Left forelimb (tissue), 1 donor: ENCODE measurements around the gene SQSTM1.

ENCODE experiments used
- DNase-seq: peaks from one replicate; pipeline ENCODE4 v3.0.0-alpha.2; 2018; ENCODE audit warnings: low spot score

The SQSTM1 gene

DNA sequence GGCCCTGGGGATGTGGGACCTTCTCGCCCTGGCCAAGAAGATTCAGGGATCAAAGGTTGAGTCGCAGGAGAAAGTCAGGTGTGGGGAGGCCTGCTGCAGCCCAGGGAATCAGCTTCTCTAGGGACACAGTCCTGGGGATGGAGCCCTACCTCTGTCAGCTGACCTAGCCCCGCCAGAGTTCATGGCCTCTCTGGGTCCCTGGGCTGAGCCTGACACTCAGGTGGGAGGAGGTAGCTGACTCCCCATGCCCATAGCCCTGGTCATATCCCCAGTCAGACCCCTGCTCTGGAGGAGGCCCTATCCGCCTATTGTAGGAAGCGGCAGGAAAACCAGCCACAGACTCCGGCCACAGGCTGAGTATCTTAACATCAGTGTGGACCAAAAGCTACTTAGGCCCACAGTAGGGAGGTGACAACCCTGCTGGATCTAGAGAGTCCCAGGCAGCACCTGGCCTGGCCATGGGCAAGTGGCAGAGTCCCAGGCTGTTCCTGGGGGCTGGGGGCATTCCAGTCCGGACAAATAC is 52.9 kb downstream of the SQSTM1 start:
- peak; percentile 55 for DNase-seq

DNA sequence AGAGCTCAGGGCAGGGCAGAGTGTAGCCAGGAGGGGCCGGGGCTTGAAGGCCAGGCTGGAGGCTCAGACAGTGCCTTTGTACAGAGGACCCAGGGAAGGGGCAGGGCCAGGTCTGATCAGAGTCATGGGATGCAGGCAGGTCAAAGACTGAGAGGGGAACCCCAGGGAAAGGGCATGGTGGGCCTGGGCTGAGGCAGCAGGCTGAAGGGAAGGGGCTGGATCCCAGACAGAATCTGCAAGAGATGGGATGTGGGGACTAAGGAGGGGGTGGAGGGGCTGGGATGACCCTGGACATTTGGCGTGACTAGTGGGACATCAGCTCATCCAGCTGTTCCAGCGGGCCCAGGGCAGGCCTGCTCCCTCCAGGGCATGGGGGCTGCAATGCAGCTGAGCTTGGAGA is 53.4 kb downstream of the SQSTM1 start:
- DNase-seq, result no peak

DNA sequence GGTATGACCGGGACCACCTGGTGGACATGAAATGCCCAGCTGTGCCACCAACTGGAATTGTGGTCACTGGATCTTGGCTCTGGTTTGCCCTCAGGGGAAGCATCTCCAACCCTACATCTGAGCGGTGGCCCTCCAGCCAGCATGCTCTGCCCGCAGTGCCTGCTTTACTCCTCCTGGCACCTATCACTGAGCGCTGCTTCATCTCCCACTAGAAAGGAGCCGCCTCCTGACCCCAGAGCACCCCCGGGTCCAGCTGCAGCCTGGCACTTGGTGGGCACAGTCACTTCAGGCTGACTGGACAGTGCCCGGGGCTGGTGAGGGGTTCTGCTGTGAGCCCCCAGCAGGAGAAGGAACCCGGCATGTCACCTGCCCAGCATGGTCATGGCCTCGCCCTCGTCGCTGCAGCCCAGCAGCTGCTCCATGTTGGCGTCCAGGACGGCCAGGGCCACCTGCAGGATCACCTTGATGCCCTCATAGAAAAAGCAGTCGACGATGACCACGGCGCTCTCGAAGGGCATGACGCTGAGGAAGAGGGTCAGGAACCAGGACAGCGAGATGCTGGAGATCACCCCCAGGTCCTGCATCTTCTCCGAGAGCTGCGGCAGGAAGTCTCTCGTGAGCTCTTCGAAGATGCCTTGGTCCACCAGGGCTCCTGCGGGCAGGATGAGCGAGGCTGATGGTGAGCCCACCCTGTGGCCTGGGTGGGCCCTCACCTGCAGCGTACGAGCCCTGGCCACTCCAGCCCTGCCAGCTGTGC is 54.0 kb downstream of the SQSTM1 start:
- DNase-seq, result no peak

DNA sequence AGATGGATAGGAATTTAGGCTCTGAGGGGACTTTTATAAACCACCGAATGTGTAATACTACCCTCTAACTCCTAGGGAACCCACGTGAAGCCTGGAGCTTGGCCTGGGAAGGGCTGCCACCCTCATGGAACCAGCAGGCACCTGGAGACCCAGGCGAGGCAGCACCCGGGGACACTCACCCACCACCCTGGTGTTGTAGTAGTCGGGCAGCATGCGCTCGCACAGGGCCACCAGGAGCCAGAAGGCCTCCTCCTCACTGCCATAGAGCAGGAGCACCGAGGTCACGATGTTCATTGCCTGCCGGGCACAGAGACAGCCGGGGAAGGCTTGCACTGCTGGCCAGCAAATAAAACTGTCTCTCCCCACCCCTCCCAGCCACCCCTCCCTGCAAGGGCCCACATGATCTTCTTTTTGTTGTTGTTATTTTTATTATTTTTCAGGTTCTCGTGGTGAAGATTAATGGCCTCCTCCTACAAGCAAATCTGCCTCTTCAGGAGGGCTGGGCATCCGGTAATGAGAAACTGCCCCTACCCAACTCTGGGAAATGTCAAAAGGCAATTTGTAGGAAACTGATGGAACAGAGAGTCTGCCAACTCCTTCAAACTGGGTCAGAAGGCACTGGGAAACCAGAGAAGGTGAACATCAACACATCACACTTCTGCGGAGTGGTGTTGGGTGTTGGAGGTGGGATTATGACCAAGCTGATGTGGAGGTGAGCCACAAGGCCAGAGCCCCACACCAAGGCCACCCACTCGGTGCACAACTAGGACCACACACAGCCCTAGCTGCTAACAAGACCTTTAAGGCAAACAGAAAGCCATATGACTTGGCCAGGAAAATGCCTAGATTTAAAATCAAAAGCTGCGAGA is 55.3 kb downstream of the SQSTM1 start:
- no peak for DNase-seq

DNA sequence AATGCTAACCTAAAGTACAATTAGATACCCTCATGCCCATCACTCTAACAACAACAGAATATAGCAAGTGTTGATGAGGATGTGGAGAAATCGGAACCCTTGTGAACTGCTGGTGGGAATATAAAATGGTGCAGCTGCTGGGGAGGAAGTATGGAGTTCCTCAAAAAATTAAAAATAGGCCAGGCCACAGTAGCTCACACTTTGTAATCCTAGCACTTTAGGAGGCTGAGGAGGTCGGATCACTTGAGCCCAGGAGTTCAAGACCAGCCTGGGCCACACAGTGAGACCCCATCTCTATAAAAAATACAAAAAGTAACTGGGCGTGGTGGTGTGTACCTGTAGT is 55.9 kb downstream of the SQSTM1 start:
- DNase-seq, result no peak

DNA sequence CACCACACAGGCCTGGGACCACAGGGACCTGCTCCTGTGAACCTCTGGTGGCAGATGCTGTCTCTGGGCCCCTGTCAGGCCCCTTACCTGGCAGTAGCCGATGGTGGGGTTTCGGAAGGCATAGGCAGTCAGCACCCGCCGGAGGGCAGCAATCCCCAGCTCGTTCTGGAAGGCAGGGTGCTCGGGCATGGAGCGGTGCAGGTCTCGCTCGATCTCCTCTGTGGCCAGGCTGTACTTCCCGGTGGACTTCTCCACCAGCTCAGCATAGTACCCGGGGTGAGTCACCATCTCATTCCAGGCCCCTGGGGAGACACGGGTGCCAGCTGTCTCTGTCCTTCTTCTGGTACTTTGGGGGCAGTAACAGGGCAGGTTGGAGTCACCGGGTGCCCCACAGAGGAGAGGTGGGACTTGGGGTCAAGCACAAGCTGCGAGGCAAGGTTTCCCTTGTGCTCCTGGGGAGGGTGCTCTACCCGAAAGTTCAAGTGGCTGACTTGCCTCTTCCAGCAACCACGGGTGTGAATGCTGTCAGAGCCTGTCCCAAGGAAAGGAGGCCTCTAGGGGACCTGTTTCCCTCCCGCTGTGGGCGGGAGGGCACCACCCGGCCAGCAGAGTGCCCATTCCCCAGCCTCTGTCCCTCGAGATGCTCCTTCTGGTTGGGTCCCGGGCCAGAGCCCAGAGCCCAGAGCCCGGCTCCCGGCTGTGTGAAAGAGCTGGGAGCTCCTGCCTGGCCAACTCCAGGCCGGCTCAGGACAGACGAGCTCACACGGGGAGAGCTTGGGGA is 57.7 kb downstream of the SQSTM1 start:
- no peak for DNase-seq

DNA sequence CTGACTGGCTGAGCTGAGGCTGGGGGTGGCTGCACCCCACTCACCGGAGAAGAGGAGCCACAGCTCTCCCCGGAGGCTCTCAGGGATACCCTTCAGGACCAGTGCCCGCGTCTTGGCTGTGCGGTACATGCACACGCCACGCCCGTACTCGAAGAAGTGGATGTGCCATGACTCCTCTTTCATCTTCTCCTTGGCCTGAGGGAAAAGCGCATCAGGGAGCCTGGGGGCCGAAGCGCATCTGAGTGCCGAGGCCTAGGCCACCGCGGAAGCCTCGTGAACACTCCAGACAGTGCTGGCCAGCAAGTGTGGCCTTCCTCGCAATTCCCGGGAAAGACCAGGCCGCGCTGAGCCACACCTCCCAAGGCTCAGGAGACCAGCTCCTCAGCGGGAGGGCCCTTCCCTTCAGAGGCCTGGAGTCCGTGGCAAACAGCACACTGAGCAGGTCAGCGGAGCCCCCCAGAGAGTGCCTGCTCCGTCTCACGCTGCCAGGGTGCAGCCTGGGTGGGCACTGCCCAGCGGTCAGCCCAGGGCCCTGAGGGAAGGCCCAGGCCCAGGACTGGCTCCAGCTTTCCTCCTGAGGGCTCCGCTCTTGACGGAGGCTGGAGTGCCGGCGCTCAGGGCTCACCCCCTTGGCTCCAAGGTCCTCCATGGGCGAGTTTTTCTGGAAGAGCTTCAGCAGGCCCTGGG is 58.4 kb downstream of the SQSTM1 start:
- DNase-seq, result no peak

DNA sequence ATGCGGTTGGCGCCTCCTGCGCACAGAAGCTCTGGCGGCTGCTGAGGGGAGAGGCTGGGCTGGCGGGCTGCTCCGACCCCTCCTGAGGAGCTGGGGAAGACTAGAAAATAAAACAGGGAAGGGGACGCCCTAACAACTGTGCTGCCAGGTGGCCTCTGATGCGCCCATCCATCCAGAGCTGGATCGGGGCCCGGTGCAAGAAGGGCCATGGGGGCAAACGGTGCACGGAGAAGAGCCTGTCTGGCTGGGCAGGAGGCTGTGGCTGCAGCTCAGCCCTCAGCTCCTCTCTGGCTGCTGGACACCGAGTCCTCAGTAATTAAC is 58.9 kb downstream of the SQSTM1 start:
- DNase-seq, result no peak

DNA sequence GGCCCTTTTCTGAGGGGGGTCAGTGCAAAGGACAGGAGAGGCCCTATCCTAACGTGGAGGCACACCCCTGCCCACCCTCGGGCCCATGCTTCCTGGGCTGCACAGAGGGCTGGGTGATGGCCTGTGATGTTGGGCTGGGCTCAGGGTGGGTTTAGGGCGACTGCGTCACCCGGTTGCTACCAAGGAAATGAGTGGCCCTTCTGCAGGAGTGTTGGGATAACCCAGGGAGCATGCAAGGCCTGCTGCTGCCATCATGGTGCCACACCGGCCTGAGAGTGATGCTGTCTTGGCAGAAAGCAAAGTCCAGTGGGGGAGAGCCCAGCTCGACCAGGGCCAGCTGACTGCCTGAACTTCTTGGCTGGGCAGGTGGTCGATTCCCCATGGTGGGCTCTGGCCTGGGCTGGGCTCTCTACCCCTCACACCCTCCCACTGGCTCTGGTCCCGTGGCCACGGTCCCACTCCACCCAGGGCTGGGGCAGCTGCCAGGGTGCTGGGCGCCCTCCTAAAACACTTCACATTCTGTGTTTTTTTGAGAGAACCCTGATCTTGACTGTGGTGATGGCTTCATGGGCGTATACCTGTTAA is 59.5 kb downstream of the SQSTM1 start:
- no peak for DNase-seq

DNA sequence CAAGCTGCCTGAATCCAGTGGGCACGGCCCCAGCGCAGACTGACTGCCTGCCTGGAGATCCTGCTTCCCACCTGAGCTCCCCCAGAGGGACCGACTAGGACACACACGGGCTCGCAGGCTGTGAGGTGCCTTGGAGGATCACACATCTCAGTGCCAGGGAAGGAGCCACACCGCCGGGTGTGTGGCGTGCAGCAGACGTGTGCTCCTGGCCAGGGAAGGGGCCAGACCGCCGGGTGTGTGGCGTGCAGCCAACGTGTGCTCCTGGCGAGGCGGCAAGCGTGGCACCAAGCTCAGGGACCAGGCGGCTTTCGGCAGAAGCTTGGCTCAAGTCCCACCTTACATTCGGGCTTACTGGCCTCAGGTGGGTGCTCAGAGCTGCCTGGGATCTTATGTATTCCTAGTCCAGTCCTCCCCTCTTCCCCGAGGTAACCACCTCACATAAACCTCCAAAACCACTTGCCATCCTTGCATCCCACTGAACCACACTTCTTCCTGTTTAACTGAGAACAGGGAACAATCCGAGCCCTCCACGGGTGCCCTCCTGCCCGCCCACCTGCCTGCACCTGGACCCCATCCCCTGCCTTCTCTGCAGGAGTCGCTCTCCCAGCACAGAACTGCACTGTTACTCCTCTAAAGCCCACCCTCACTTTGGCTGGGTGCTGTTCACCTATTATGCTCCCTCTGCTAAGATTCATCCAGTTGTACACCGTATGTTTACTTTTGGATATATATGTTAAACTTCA is 60.3 kb downstream of the SQSTM1 start:
- DNase-seq, result no peak

DNA sequence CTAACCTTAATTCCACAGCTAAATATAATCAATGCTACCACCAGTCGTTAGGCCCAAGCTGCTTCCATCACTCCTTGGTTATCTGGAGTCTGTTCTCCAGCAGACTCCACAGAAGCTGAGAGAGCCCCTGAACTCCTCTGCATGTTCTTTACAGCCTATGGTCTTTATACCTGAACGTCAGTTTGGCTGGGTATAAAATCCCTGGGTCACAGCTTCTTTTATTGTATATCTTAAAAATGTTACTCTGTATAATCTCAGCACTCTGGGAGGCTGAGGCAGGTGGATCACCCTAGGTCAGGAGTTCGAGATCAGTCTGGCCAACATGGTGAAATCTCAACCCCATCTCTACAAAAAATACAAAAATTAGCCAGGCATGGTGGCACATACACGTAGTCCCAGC is 61.6 kb downstream of the SQSTM1 start:
- no peak for DNase-seq

DNA sequence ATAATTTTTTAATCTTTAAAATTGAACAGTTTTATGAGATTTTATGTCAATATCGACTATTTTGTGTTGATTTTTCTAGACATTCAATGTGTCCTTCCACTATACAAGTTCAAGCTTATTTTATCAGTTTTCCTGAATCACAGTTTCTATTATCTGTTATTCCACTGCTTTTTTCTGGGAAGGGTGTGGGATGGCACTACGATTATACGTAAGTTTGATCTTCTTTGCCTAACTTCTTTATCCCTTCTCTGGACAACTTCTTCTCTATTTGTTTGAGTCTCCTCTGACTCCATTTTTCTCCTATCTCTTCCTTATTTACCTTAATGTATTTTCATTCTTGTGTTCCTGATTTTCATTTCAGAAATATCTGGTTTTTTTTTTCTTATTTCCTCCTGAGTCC is 62.5 kb downstream of the SQSTM1 start:
- no peak for DNase-seq

DNA sequence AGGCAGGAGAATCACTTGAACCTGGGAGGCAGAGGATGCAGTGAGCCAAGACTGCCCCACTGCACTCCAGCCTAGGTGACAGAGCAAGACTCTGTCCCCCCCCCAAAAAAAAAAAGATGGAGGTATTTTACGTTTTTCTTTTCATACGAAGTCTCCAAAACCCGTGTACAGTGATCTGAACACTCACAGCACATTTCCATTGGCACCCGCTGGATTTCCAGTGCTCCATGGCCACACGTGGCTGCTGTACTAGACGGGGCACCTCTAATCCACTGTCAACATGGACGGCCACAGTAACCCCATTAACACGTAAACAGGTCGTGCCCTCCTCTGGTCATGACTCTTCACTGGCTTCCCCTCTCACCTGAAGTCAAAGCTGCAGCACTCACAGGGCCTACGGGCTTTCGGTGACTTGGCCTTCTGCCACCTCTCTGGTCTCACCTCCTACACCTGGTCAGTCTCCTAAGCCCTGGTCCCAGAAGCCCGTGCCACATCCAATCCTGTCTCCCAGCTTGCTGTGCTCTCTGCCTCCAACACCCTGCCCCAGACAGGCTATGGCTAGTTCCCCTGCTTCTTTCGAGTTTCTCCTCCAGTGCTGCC is 64.9 kb downstream of the SQSTM1 start:
- no peak for DNase-seq

DNA sequence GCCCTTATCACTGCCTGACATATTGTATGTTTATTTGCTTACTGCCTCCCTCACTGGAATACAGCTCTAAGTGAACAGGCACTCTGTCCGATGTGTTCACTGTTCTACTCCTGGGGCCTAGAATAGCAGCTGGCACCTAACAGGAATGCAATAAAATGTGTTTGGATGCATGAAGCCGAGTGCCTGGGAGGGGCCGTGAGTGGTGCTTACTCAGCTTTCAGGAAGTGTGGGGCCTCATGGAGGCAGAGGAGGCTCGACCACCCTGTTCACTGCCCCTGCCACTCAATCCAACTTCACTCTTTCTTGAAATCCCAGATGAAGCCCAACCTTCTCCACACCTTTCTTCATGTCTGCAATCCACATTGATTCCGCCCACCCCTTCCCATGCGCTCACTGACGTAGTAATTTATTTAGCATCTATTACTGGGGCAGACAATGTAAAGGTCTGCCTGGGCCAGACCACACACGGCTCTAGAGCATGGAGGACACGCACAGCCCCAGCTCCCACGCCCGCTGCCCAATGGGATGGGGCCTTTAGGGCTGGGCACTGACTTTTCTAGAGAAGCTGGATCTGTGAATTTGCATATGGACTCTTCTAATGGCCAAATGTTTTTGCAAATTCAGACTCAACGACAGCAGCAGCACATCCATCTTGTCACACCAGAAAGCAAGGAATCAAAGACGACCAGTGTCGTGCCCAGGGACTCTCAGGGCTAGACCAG is 65.6 kb downstream of the SQSTM1 start:
- no peak for DNase-seq

DNA sequence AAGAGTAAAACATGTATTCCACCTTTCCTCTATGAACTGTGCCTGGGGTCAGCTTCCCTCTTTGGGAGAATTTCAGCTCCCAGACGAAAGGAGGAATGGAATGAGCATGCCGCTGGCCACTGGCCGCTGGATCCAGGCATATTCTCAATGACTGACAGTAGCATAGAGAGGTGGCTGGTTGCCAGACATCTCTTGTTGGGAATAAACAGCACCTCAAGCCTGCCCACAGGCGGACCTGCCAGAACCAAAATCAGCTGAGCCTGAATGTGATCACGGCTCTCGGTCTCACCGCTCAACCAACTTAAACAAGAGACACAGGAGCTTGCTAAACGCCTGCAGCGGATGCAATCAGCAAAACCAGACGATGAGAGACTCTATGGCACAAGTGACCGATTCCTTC is 66.4 kb downstream of the SQSTM1 start:
- DNase-seq, result no peak
